HG02840 (cell line): Measurements from ENCODE around the gene MRPL39.

Experiments used
- ATAC-seq: cut with Tn5 transposase; IDR thresholded peaks from one replicate; pipeline ENCODE4 v1.9.1; 2021; ENCODE audit warnings: mild to moderate bottlenecking, moderate library complexity, moderate number of reproducible peaks; ENCODE audit not compliant: unreplicated experiment, low FRiP score

MRPL39 gene

DNA sequence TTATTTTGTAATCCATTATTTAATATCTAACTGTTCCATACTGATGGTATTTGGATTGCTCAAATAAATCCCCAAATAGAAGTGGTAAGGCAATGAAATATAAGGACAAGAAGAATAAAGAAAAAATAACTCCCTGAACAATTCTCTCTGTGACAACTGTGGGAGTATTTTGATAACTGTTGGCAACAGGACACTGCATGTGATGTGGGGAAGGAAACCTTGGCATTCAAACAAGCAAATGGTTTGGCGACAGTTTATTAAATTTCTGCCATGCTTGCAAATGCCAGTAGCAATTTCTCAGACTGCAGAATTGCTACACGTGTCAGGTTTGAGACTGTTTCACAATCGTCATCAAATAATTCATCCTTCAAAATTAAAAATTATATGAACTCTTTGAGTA is 8.6 kb upstream of the MRPL39 start:
- no peak for ATAC-seq

- no peak for ATAC-seq
Measured at GRCh38 chr21:25614441-25614840, 7.2 kb upstream of the MRPL39 start.

- peak; percentile 80 for ATAC-seq
Measured at GRCh38 chr21:25608044-25608737, 910 bp upstream of the MRPL39 start.

DNA sequence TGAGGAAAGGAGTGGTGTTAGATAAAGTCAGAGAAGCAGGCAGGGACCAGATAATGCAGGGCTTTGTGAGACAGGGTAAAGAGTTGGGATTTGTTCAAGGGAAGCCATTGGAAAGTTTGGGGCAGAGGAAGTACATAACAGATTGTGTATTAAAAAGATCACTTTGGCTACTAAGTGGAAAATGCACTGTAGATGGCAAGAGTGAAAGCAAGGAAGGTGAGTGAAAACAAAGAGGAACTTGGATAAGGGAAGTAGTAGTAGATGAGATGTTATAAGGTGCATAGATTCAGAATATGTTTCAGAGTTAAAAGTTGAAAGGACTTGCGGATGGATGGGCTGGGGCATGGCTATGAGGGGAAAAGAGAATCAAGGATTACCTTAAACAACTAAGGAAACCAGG is 17.4 kb downstream of the MRPL39 start:
- ATAC-seq = no peak

- no peak for ATAC-seq
Measured at GRCh38 chr21:25586791-25587190, 20.5 kb downstream of the MRPL39 start.

DNA sequence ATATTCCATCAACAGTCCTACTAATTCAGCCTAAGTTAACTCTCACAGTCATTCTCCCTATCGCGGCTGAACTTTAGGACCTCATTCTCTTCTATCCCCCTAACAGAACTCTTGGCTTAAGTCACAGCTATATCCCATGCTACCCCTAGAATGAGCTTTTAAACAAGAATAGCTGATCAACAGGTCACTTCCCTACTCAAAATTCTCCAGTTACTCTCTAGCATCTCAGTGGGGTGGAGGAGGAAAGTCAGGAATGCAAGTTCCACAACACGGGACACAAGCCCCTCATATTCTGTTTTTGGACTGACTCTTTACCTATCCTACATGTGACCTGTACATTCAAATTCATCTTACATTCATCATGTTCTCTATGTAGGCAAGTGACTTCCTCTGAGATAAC is 21.0 kb downstream of the MRPL39 start:
- no peak for ATAC-seq

GRCh38 chr21:25584833-25585676 is 22.2 kb downstream of the MRPL39 start:
- ATAC-seq = no peak

DNA sequence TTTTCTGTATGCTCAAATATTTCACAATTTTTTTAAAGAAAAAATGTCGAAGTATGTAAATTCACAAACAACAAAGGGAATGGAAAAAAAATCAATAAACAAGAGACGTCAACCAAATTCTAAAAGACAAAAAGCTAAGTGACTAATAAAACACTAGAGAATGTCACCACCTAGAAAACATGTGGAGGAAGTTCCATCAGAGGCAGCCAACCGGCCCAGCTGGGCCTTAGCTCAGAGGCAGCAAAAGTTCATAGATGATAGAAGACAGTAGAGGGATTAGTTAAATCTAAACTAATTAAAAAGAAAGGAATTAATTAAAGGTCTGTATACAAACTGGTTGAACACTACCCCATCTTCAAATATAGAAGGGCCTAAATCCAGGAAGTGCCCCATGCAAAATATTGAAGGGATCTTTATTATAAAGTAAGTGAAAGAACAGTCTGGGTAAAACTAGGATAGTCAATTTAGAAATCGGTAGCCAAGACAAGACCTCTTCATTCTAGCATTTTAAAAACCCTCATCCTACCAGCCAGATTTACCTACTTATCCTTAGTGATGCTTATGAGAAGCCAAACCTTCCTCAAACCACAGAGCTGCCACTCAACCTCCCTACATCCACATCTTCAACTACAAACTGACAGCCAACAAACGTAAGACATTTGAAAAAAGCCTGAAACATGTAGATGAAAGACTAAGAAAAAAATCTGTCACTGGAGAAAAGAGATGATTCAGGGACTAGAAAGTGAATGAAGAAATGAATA is 23.7 kb downstream of the MRPL39 start:
- ATAC-seq = no peak

DNA sequence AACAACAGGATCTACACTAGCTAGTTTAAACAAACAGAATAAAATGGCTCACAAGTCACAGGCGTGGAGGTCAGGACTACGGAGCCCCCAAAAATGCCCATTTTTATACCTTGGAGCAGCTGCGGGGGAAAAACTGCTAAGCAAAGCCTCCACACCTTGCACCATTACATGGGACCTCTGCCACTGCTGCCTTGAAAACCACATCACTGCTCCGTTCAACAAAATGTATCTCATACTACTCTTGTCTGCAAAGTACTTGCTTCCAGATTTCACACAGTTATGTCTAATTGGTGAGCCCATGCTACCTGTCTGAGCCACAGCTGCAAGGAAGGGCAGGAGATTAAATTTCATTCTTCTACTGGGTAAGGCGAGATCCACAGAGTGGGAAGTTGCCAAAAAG is 24.4 kb downstream of the MRPL39 start:
- no peak for ATAC-seq

DNA sequence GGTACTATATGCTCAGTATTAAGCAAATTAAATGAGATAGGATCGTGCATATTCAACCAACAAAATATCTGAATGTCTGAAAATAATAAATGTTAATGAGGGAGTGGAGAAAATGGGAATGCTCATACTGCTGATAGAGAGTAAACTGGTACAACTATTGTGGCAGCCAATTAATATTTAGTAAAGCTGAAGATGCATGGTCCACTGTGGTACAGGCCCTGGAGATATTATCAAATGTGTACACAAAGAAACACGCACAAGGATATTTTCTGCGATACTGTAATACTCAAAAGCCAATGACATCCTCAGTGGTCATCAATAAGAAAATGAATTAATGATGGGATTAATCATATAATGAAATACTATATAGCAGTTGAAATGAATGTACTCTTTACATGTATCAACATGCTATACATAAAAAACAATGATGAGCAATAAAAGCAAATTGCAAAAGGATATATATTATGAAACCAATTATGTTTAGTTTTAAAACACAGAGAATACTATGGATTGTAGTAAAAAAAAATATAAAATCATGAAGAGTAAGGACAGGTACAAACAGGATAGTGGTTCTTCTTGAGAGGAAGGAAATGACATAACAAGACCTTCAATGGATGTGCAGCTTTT is 25.0 kb downstream of the MRPL39 start:
- no peak for ATAC-seq

DNA sequence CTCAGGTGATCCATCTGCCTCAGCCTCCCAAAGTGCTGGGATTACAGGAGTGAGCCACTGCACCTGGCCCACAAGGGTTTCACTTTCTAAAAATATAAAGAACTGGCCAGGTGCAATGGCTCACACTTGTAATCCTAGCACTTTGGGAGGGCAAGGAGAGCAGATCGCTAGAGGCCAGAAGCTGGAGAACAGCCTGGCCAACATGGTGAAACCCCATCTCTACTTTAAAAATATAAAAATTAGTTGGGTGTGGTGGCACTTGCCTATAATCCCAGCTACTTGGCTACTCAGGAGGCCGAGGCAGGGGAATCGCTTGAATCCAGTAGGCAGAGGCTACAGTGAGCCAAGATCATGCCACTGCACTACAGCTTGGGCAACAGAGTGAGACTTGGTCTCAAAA is 25.7 kb downstream of the MRPL39 start:
- ATAC-seq = no peak

GRCh38 chr21:25580912-25581260 is 26.4 kb downstream of the MRPL39 start:
- ATAC-seq = no peak

DNA sequence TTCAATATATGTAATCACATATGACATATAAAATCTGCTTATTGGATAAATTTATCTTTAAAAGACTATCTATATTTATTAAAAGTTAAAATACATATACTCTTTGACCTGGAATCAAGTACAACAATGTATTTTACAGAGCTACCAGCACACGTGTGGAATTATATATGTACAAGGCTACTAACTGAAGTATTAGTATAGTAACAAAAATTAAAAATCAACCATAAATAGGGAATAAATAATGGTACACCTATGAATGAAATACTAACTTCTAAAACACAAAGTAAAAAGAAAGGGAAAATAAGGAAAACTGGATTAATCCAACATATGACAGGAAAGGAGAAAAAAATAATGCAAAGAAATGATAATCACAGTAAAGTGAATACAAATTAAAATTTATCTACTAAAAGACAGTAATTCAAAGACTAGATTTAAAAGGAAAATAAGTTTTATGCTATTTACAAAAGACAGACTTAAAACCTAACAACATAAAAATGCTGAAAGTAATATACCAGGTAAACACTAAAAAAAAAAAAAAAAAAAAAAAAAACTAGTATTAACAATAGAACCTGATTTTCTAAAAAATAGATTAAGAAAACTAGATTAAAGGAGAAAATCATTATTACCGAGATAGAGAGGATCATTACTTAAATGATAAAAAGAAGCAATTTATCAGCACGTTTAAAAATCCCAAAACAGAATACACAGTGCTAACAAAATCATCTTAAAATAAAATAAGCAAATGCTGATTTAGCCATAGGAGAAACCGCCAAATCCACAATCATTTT is 27.9 kb downstream of the MRPL39 start:
- no peak for ATAC-seq

DNA sequence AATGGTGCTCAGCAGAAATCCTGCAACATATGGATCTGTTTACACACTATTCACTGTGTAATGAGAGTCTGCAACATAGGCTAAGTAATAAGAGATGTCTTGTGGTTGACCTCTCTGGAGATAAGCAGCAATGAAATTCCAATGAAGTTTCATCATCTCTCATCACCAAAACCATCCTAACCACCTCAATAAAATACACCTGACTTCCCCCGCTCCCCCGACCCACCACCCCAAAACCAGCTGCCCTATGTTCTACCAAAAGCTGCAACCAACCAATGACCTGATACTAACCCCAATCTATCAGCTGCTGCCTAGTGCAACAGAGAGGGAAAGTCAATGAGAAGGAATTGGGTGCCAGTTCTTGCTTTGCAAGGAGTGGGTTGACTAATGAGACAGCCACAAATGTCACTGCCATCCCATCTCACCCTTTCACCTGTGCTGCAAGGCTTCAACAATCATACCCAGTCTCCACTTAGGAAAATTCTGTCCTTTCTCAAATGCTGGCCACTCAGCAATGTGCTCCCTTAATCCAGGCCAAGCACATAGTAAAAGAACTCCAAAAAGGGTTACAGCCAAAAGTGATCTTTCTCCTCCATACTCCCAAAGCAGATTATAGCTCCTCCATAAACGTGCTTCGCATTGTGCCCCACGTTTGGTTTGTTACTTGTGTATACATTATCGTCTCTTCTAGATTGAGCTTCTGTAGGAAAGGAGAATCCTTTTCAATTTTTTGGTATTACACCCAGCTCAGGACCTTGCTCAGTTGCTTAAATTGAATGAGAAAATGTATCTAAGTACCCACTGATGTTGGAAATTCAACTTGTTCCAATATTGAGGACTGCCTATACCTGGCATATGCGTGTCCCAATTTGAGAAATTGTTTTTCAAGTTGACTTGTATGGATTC is 29.0 kb downstream of the MRPL39 start:
- peak; percentile 25 for ATAC-seq

DNA sequence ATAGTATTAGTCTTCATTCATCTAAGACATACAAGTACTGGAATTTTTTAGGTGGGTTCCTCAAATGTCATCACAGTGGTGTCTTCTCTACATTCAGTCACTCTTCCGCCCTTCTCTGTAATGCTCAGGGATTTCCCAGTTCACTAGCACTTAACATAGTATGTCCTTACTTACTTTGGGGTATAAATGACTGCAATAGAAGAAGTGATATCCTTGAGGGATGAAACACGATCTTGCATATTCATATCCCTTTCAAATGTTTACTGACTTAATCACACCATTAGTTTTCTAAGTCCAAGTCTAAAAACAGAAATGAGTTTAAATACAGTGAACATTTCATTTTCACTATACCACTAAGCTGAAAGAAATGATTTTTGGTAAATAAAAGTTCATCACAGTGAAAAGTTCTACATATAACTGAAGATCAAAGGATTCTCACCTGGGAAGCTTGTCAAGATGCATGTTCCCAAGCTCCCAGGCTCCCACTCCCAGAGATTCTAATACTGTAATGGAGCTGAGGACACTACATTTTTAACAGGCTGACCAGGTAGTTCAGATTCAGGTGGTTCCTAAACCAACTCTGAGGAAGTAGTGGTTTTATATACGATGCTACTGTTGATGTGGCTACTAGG is 29.7 kb downstream of the MRPL39 start:
- peak; percentile 1 for ATAC-seq

DNA sequence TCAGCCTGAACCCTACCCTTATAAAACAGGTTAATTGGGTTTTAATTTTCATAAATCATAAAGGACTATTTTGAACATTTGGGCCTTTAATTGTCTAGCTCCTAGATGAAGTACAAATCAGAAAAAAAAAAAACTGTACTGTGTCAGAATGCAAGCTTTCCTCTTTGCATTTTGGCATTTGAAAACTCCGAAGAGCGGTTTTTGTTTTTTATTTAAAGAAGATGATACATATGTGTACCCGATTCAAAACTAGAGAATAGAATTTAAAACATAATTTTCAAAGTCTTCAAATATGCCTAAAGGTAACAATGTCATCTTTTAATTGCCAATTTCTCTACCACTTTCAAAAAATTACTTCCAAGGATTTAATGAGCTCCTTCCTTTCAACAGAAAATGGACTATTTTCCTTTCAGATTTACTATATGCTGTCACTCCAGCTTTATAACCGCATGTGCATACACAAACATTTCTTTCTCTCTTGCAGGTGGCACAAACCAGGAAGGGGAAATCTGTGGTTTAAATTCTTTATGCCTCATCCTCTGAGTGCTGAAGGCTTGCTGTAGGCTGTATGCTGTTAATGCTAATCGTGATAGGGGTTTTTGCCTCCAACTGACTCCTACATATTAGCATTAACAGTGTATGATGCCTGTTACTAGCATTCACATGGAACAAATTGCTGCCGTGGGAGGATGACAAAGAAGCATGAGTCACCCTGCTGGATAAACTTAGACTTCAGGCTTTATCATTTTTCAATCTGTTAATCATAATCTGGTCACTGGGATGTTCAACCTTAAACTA is 33.7 kb downstream of the MRPL39 start:
- ATAC-seq = peak; percentile 16

- ATAC-seq = peak; percentile 35
Measured at GRCh38 chr21:25572861-25573310, 34.4 kb downstream of the MRPL39 start.

DNA sequence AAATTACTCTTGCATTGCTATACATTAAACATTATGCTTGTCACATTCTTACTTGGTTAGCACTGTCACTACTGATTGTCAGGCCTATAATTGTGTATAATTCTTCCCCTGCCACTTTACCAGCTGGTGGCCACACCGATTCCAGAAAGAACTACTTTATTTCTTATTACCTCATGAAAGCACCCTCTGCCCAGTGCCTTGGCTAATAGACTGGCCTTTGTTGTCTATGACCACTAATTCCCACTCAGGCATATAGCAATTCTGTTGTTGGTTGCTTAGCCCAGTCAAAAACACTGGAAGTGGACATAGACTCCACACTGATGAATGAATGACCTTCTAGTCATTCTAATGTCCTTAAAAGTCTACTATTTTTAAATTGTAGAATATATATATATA is 35.6 kb downstream of the MRPL39 start:
- no peak for ATAC-seq
